HEK293 (cell line): Measurements from ENCODE around the gene ST7L.

Experiments
- CTCF ChIA-PET: fragments of 350-600 bp; formaldehyde crosslinking; extraction: SDS; loops from one replicate; lab custom pipeline; 2021; ENCODE audit warnings: antibody characterized with exemption; lab: Yijun Ruan, JAX
- POLR2A ChIA-PET: fragments of 300-600 bp; formaldehyde crosslinking; extraction: SDS; loops from one replicate; lab custom pipeline; 2020; ENCODE audit warnings: antibody characterized with exemption, inconsistent platforms; lab: Yijun Ruan, JAX
- H3K27ac ChIP-seq: fragments of 200-500 bp; sonication (Bioruptor generic); 2 replicates; pipeline ENCODE4 v1.5.1; 2014; ENCODE audit warnings: low read depth, low read length, control low read depth, inconsistent platforms; ENCODE audit errors: extremely low read depth
- H3K36me3 ChIP-seq, 2 experiments: fragments of 200-500 bp in 1 of 2; sonication (Bioruptor generic) in 1 of 2; 1 replicate in 1 of 2; 2 replicates in 1 of 2; pipeline ENCODE4 v1.5.1; 2014 to 2017; ENCODE audit warnings: inconsistent platforms in 2 of 2, low read length in 2 of 2; ENCODE audit not compliant: control insufficient read depth in 2 of 2, insufficient read depth in 1 of 2
- H3K4me1 ChIP-seq: fragments of 200-500 bp; sonication (Bioruptor generic); 2 replicates; pipeline ENCODE4 v1.5.1; 2014; ENCODE audit warnings: mild to moderate bottlenecking, low read length, inconsistent platforms; ENCODE audit not compliant: control insufficient read depth, insufficient read depth
- H3K4me3 ChIP-seq: 2 replicates; pipeline ENCODE4 v1.5.1; 2011; ENCODE audit warnings: low read depth, mild to moderate bottlenecking, control low read depth, low read length, moderate library complexity
- H3K9me3 ChIP-seq: fragments of 200-500 bp; sonication (Bioruptor generic); 2 replicates; pipeline ENCODE4 v1.5.1; 2014; ENCODE audit warnings: low read depth, low read length, inconsistent platforms; ENCODE audit not compliant: control insufficient read depth, insufficient read depth
- EGR2 ChIP-seq: fragments of 450-650 bp; formaldehyde crosslinking; IDR thresholded peaks from 2 replicates; pipeline ENCODE4 v1.5.1; 2016; ENCODE audit warnings: low read depth, missing biosample characterization, missing genetic modification characterization
- FEZF1 ChIP-seq: fragments of 450-650 bp; formaldehyde crosslinking; IDR thresholded peaks from 2 replicates; pipeline ENCODE4 v1.5.1; 2016; ENCODE audit warnings: missing biosample characterization, missing genetic modification characterization
- GLI4 ChIP-seq: fragments of 450-650 bp; formaldehyde crosslinking; IDR thresholded peaks from 2 replicates; pipeline ENCODE4 v1.5.1; 2016; ENCODE audit warnings: missing biosample characterization, missing genetic modification characterization
- GLIS2 ChIP-seq: fragments of 450-650 bp; formaldehyde crosslinking; IDR thresholded peaks from 2 replicates; pipeline ENCODE4 v1.5.1; 2016; ENCODE audit warnings: missing biosample characterization, missing genetic modification characterization
- HOXC10 ChIP-seq: sonication (generic); formaldehyde crosslinking; IDR thresholded peaks from 2 replicates; pipeline ENCODE4 v1.8.1; 2023; ENCODE audit warnings: mild to moderate bottlenecking, missing genetic modification reagents
- ZBTB17 ChIP-seq: fragments of 450-650 bp; formaldehyde crosslinking; IDR thresholded peaks from 2 replicates; pipeline ENCODE4 v1.5.1; 2016; ENCODE audit warnings: missing biosample characterization, missing genetic modification characterization
- ZBTB8A ChIP-seq: fragments of 450-650 bp; formaldehyde crosslinking; IDR thresholded peaks from 2 replicates; pipeline ENCODE4 v1.5.1; 2016; ENCODE audit warnings: missing biosample characterization, missing genetic modification characterization
- ZFHX2 ChIP-seq: fragments of 450-650 bp; formaldehyde crosslinking; conservative IDR thresholded peaks from 2 replicates; pipeline ENCODE4 v1.5.1; 2016; ENCODE audit warnings: missing biosample characterization, missing genetic modification characterization
- ZNF138 ChIP-seq: fragments of 450-650 bp; formaldehyde crosslinking; IDR thresholded peaks from 2 replicates; pipeline ENCODE4 v1.5.1; 2016; ENCODE audit warnings: missing biosample characterization, missing genetic modification characterization, borderline replicate concordance
- ZNF19 ChIP-seq: fragments of 450-650 bp; formaldehyde crosslinking; IDR thresholded peaks from 2 replicates; pipeline ENCODE4; 2016; ENCODE audit warnings: missing biosample characterization, missing genetic modification characterization, low read depth
- ZNF335 ChIP-seq: fragments of 450-650 bp; formaldehyde crosslinking; conservative IDR thresholded peaks from 2 replicates; pipeline ENCODE4 v1.5.1; 2016; ENCODE audit warnings: missing biosample characterization, missing genetic modification characterization
- ZNF350 ChIP-seq: fragments of 450-650 bp; formaldehyde crosslinking; IDR thresholded peaks from 2 replicates; pipeline ENCODE4 v1.5.0; 2017; ENCODE audit warnings: missing biosample characterization, mild to moderate bottlenecking, missing genetic modification characterization
- ZNF404 ChIP-seq: fragments of 450-650 bp; formaldehyde crosslinking; IDR thresholded peaks from 2 replicates; pipeline ENCODE4 v1.5.1; 2017; ENCODE audit warnings: missing biosample characterization, missing genetic modification characterization
- ZNF510 ChIP-seq: fragments of 450-650 bp; formaldehyde crosslinking; IDR thresholded peaks from 2 replicates; pipeline ENCODE4 v1.5.1; 2018; ENCODE audit warnings: mild to moderate bottlenecking, missing genetic modification characterization, missing biosample characterization; ENCODE audit not compliant: insufficient replicate concordance
- ZNF514 ChIP-seq: fragments of 450-650 bp; formaldehyde crosslinking; IDR thresholded peaks from 2 replicates; pipeline ENCODE4 v1.5.1; 2016; ENCODE audit warnings: missing biosample characterization, missing genetic modification characterization
- ZNF548 ChIP-seq: fragments of 450-650 bp; formaldehyde crosslinking; IDR thresholded peaks from 2 replicates; pipeline ENCODE4 v1.5.1; 2016; ENCODE audit warnings: missing biosample characterization, missing genetic modification characterization
- ZNF830 ChIP-seq: fragments of 450-650 bp; IDR thresholded peaks from 2 replicates; pipeline ENCODE4 v1.5.0; 2018; ENCODE audit warnings: missing biosample characterization, missing genetic modification characterization, low read depth, mild to moderate bottlenecking, moderate library complexity
- ZNF843 ChIP-seq: fragments of 450-650 bp; formaldehyde crosslinking; IDR thresholded peaks from 2 replicates; pipeline ENCODE4 v1.5.1; 2016; ENCODE audit warnings: missing biosample characterization, missing genetic modification characterization
- ZSCAN23 ChIP-seq: fragments of 450-650 bp; formaldehyde crosslinking; IDR thresholded peaks from 2 replicates; pipeline ENCODE4 v1.5.1; 2016; ENCODE audit warnings: missing biosample characterization, missing genetic modification characterization
- TF ChIP-seq, protein P1 (sequence below): fragments of 450-650 bp; formaldehyde crosslinking; IDR thresholded peaks from 2 replicates; pipeline ENCODE4 v1.5.1; 2017; ENCODE audit warnings: missing biosample characterization, missing genetic modification characterization
- TF ChIP-seq, protein P2 (sequence below): fragments of 450-650 bp; IDR thresholded peaks from 2 replicates; pipeline ENCODE4 v1.5.1; 2018; ENCODE audit warnings: missing biosample characterization, missing genetic modification characterization

The ST7L gene

GRCh38 chr1:112507336-112507735 lies 111.6 kb downstream of the ST7L start:
- CTCF ChIA-PET, result no interaction called here
- Histone ChIP-seq H3K27ac (no peak overlapping the region), H3K4me1 (no peaks in the 10 kb centered on the region), H3K9me3 (no peaks in the 10 kb centered on the region), H3K36me3 (no peaks in the 10 kb centered on the region), H3K4me3 (no peak overlapping the region)
- POLR2A ChIA-PET, result interaction anchor here (0.7 kb wide), 1 partner anchor 17 kb away, joined by 4 read pairs; no protein-coding TSS in a partner anchor
- TF ChIP-seq, protein P1, sequence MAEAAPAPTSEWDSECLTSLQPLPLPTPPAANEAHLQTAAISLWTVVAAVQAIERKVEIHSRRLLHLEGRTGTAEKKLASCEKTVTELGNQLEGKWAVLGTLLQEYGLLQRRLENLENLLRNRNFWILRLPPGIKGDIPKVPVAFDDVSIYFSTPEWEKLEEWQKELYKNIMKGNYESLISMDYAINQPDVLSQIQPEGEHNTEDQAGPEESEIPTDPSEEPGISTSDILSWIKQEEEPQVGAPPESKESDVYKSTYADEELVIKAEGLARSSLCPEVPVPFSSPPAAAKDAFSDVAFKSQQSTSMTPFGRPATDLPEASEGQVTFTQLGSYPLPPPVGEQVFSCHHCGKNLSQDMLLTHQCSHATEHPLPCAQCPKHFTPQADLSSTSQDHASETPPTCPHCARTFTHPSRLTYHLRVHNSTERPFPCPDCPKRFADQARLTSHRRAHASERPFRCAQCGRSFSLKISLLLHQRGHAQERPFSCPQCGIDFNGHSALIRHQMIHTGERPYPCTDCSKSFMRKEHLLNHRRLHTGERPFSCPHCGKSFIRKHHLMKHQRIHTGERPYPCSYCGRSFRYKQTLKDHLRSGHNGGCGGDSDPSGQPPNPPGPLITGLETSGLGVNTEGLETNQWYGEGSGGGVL, result no peak
- TF ChIP-seq ZBTB8A (tag by site-specific recombination) (no peak), EGR2 (tag by site-specific recombination) (peak; percentile 42), GLIS2 (tag by site-specific recombination) (no peak), ZFHX2 (tag by site-specific recombination) (peak; percentile 55)

- H3K9me3 ChIP-seq, result no peaks in the 10 kb centered on the region
- H3K4me1 ChIP-seq, result peaks cover under 1% of the 10 kb centered on the region; the same call in 1 of the 2 replicates
- ChIA-PET CTCF (no interaction called here), POLR2A (no interaction called here)
- no peaks in the 10 kb centered on the region for H3K36me3 ChIP-seq
- H3K27ac ChIP-seq, result no peak overlapping the region
- H3K4me3 ChIP-seq, result no peak overlapping the region
- no peak for TF ChIP-seq ZNF404 (tag by site-specific recombination)
- TF ChIP-seq ZNF335 (tag by site-specific recombination), result no peak
- TF ChIP-seq ZNF548 (tag by site-specific recombination), result no peak
- no peak for TF ChIP-seq ZNF843 (tag by site-specific recombination)
Observed at GRCh38 chr1:112506731-112507130, 112.2 kb downstream of the ST7L start.

DNA sequence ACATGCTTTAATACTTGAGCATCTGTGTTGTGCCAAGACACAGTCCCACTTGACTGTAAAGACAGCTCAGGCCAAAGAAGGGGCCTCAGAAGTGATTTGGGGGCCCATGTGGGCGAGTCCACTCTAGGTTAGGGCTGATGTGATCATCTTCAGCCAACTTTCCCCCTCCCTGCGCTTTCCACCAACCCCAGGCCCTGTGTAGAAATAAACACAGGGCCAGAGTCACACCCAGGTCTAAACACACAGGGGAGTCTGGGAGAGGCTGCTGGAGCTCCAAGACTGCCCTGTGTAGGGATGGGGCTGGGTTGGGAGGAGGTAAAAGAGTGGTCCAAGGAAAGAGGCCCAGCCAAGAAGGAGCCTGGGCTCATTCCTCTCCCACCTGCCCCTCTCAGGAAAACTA lies 112.6 kb downstream of the ST7L start:
- no peaks in the 10 kb centered on the region for H3K36me3 ChIP-seq
- CTCF ChIA-PET, result no interaction called here
- POLR2A ChIA-PET, result no interaction called here
- H3K4me1 ChIP-seq, result peaks cover 3% of the 10 kb centered on the region; the same call in 1 of the 2 replicates
- H3K4me3 ChIP-seq, result no peak overlapping the region
- no peaks in the 10 kb centered on the region for H3K9me3 ChIP-seq
- TF ChIP-seq ZNF138 (tag by site-specific recombination), result no peak
- no peak for TF ChIP-seq ZNF514
- no peak for TF ChIP-seq ZBTB17 (tag by site-specific recombination)
- TF ChIP-seq ZSCAN23 (tag by site-specific recombination), result no peak
- TF ChIP-seq ZNF19, result no peak
- no peak for TF ChIP-seq FEZF1
- no peak for TF ChIP-seq ZNF830 (tag by site-specific recombination)
- no peak for TF ChIP-seq HOXC10 (CRISPR knock-in tag)
- TF ChIP-seq GLI4, result no peak
- TF ChIP-seq ZNF350, result no peak
- TF ChIP-seq, protein P2, sequence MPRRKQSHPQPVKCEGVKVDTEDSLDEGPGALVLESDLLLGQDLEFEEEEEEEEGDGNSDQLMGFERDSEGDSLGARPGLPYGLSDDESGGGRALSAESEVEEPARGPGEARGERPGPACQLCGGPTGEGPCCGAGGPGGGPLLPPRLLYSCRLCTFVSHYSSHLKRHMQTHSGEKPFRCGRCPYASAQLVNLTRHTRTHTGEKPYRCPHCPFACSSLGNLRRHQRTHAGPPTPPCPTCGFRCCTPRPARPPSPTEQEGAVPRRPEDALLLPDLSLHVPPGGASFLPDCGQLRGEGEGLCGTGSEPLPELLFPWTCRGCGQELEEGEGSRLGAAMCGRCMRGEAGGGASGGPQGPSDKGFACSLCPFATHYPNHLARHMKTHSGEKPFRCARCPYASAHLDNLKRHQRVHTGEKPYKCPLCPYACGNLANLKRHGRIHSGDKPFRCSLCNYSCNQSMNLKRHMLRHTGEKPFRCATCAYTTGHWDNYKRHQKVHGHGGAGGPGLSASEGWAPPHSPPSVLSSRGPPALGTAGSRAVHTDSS, result no peak
- no peak for TF ChIP-seq ZNF510
- TF ChIP-seq, all 188 proteins: peak for 0
- H3K27ac ChIP-seq, result no peak overlapping the region
